IMR-90 (cell line): ENCODE data around the gene IGF2. TPM values are rescaled to one million over a fixed set of nuclear protein-coding genes. Genes with fewer than 3 reads are reported as not detected.

Source experiments
- ATAC-seq: fragments of 200-7000 bp; cut with Tn5 transposase; 2 replicates; pipeline ENCODE4 v1.9.1; 2020; ENCODE audit warnings: low read depth, mild to moderate bottlenecking, moderate library complexity
- BruUV-seq: library from RNA; stranded (reverse); fragments of 400-500 nt; replicated peaks from 2 replicates; lab custom pipeline; 2021; lab: Mats Ljungman, UMichigan
- CTCF ChIA-PET: fragments of 300-600 bp; formaldehyde crosslinking; extraction: SDS; loops from one replicate; lab custom pipeline; 2021; ENCODE audit warnings: antibody characterized with exemption; lab: Yijun Ruan, JAX
- POLR2A ChIA-PET: fragments of 300-600 bp; sonication (Branson Sonifier 250); formaldehyde crosslinking; loops from one replicate; lab custom pipeline; 2022; ENCODE audit warnings: antibody characterized with exemption; ENCODE audit not compliant: unreplicated experiment; lab: Charles Lee
- DNase-seq: peaks from one replicate; pipeline ENCODE4 v3.0.0; 2013
- H2AFZ ChIP-seq: replicated peaks from 2 replicates; pipeline ENCODE3; 2013; ENCODE audit warnings: low read length, mild to moderate bottlenecking; ENCODE audit not compliant: poor library complexity
- H2AK5ac ChIP-seq: 2 replicates; pipeline ENCODE4 v1.6.1; 2013; ENCODE audit warnings: low read depth, low read length, inconsistent platforms
- H2AK9ac ChIP-seq: replicated peaks from 2 replicates; pipeline ENCODE3; 2013; ENCODE audit warnings: mild to moderate bottlenecking, low read depth, low read length, moderate library complexity; ENCODE audit not compliant: poor library complexity
- H2BK120ac ChIP-seq: 2 replicates; pipeline ENCODE4 v1.6.1; 2013; ENCODE audit warnings: low read depth, low read length, inconsistent platforms
- H2BK15ac ChIP-seq: 3 replicates; pipeline ENCODE4 v1.6.1; 2013; ENCODE audit warnings: low read depth, low read length, inconsistent platforms
- H2BK20ac ChIP-seq: 2 replicates; pipeline ENCODE4 v1.6.1; 2013; ENCODE audit warnings: low read depth, mild to moderate bottlenecking, inconsistent platforms, low read length, moderate library complexity
- H2BK5ac ChIP-seq: 2 replicates; pipeline ENCODE4 v1.6.1; 2013; ENCODE audit warnings: mild to moderate bottlenecking, low read depth, low read length, inconsistent platforms; ENCODE audit not compliant: poor library complexity, severe bottlenecking
- H3K14ac ChIP-seq: replicated peaks from 2 replicates; pipeline ENCODE4 v1.6.1; 2013; ENCODE audit warnings: low read depth, low read length, inconsistent platforms
- H3K18ac ChIP-seq: 2 replicates; pipeline ENCODE4 v1.6.1; 2013; ENCODE audit warnings: low read depth, low read length, control low read depth
- H3K23ac ChIP-seq: 2 replicates; pipeline ENCODE4 v1.6.1; 2013; ENCODE audit warnings: low read depth, low read length, inconsistent platforms
- H3K27ac ChIP-seq: 2 replicates; pipeline ENCODE4 v1.5.1; 2013; ENCODE audit warnings: mild to moderate bottlenecking, control low read depth, low read length; ENCODE audit not compliant: insufficient read depth
- H3K27me3 ChIP-seq: 2 replicates; pipeline ENCODE4 v1.6.1; 2013; ENCODE audit warnings: low read length; ENCODE audit not compliant: control insufficient read depth, insufficient read depth
- H3K36me3 ChIP-seq: 2 replicates; pipeline ENCODE4 v1.6.1; 2013; ENCODE audit warnings: low read length, mixed read lengths; ENCODE audit not compliant: control insufficient read depth, insufficient read depth
- H3K4ac ChIP-seq: 2 replicates; pipeline ENCODE4 v1.6.1; 2013; ENCODE audit warnings: low read depth, low read length, inconsistent platforms
- H3K4me1 ChIP-seq: 2 replicates; pipeline ENCODE4 v1.6.1; 2013; ENCODE audit warnings: low read length, mixed read lengths; ENCODE audit not compliant: control insufficient read depth, insufficient read depth
- H3K4me2 ChIP-seq: 2 replicates; pipeline ENCODE4 v1.6.1; 2013; ENCODE audit warnings: low read depth, mild to moderate bottlenecking, control low read depth, low read length, moderate library complexity
- H3K4me3 ChIP-seq: 2 replicates; pipeline ENCODE4 v1.5.1; 2013; ENCODE audit warnings: low read depth, mild to moderate bottlenecking, control low read depth, low read length, moderate library complexity; ENCODE audit not compliant: insufficient read depth
- H3K56ac ChIP-seq: 2 replicates; pipeline ENCODE4 v1.6.1; 2013; ENCODE audit warnings: low read length, inconsistent platforms; ENCODE audit not compliant: insufficient read depth; ENCODE audit errors: extremely low read depth
- H3K79me1 ChIP-seq, 2 experiments: 2 replicates each; pipeline ENCODE4 v1.6.1; 2013; ENCODE audit warnings: low read length in 2 of 2, inconsistent platforms in 1 of 2, low read depth in 1 of 2
- H3K9ac ChIP-seq: 2 replicates; pipeline ENCODE4 v1.6.1; 2013; ENCODE audit warnings: low read depth, low read length, control low read depth
- H3K9me1 ChIP-seq: 2 replicates; pipeline ENCODE4 v1.6.1; 2013; ENCODE audit warnings: low read length, inconsistent platforms; ENCODE audit not compliant: insufficient read depth
- H3K9me3 ChIP-seq: 2 replicates; pipeline ENCODE4 v1.6.1; 2013; ENCODE audit warnings: low read length; ENCODE audit not compliant: control insufficient read depth, insufficient read depth
- H4K20me1 ChIP-seq: 2 replicates; pipeline ENCODE4 v1.6.1; 2013; ENCODE audit warnings: low read length, inconsistent platforms; ENCODE audit not compliant: insufficient read depth
- H4K5ac ChIP-seq: 2 replicates; pipeline ENCODE4 v1.6.1; 2013; ENCODE audit warnings: mild to moderate bottlenecking, low read depth, low read length, control low read depth
- H4K8ac ChIP-seq, 2 experiments: 2 replicates each; pipeline ENCODE4 v1.6.1; 2013; ENCODE audit warnings: low read depth in 2 of 2, low read length in 2 of 2, control low read depth in 1 of 2, inconsistent platforms in 1 of 2
- H4K91ac ChIP-seq: 2 replicates; pipeline ENCODE4 v1.6.1; 2013; ENCODE audit warnings: low read depth, low read length, inconsistent platforms; ENCODE audit not compliant: insufficient read depth
- CTCF ChIP-seq: conservative IDR thresholded peaks from 2 replicates; pipeline ENCODE4 v1.5.1; 2012; ENCODE audit warnings: mild to moderate bottlenecking, low read depth, low read length, improper control_type of control experiment
- RCOR1 ChIP-seq: IDR thresholded peaks from 2 replicates; pipeline ENCODE4 v1.6.1; 2012; ENCODE audit warnings: mild to moderate bottlenecking, low read length, improper control_type of control experiment; ENCODE audit not compliant: insufficient replicate concordance
- WGBS, 2 experiments: methylation state at CpG; one replicate each; pipeline versions ENCODE4 v1.1.5 to v1.1.7; 2013; ENCODE audit warnings: missing lambda C conversion rate in 2 of 2; ENCODE audit not compliant: insufficient read length in 1 of 2; ENCODE audit errors: extremely low coverage in 2 of 2; 5-methylcytosine and 5-hydroxymethylcytosine counted together
- dilution Hi-C: fragments of 300-500 bp; cut with HindIII; formaldehyde crosslinking; loops from one replicate; pipeline ENCODE4 v1.14.3; 2018; ENCODE audit warnings: low sequenced_read_pairs; ENCODE audit not compliant: unreplicated experiment
- in situ Hi-C: fragments of 300-500 bp; cut with MboI; formaldehyde crosslinking; loops from 3 replicates; pipeline ENCODE4 v1.14.3; 2019; ENCODE audit warnings: low sequenced_read_pairs, inconsistent platforms, mixed read lengths
- intact Hi-C: fragments of 100-400 bp; cut with micrococcal nuclease; formaldehyde crosslinking; loops from 2 replicates; pipeline ENCODE4 v1.10.0; 2022
- polyA plus RNA-seq, 3 experiments: library from polyadenylated mRNA; depleted of rRNA; stranded (reverse); fragments of >200 nt; gene quantifications; 2 replicates each; pipeline ENCODE4 v1.2.3, GENCODE V29; 2012; ENCODE audit warnings: low replicate concordance in 1 of 3
- total RNA-seq: library from RNA; depleted of rRNA; stranded (reverse); fragments of >200 nt; gene quantifications from 2 replicates; pipeline ENCODE4 v1.2.3, GENCODE V29; 2012

Gene IGF2
- total and polyA plus RNA-seq, 2 of the 4 experiments (the other 2 are of a cell fraction): 2.3 to 21.8 TPM

- no peaks in the 10 kb centered on the region for H3K79me1 ChIP-seq
- WGBS, 2 experiments: 84% methylated on average over 15 of the region's 19 CpGs; no CpG with 5 or more reads in 1 of the 2 experiments
- in situ Hi-C loops (loop anchor here (25.0 kb wide), 1 partner anchor 699 kb away; the partner anchor contains the start of gene CDKN1C), intact Hi-C loops (no loop called here), dilution Hi-C loops (no loop called here)
- H3K18ac ChIP-seq: no peak overlapping the region
- no peak overlapping the region for H4K5ac ChIP-seq
- H3K27me3 ChIP-seq: peaks cover 41% of the 10 kb centered on the region
- no peak overlapping the region for H3K4me2 ChIP-seq
- no peak overlapping the region for H2BK15ac ChIP-seq
- no peak overlapping the region for H2AFZ ChIP-seq
- CTCF ChIA-PET: no interaction called here
- no peak overlapping the region for H3K9ac ChIP-seq
- no peak overlapping the region for H2BK20ac ChIP-seq
- no peak overlapping the region for H2BK5ac ChIP-seq
- DNase-seq (no peak), ATAC-seq (no peak)
- H4K8ac ChIP-seq: no peak overlapping the region
- H2AK9ac ChIP-seq: no peak overlapping the region
- no peak overlapping the region for H2BK120ac ChIP-seq
- H3K14ac ChIP-seq: no peak overlapping the region
- TF ChIP-seq CTCF (no peak), RCOR1 (no peak)
- H3K4me3 ChIP-seq: no peak overlapping the region
- H4K20me1 ChIP-seq: 0 out of 2 replicates have a peak, but pooled peaks cover 8% of the 10 kb centered on the region
- H3K23ac ChIP-seq: no peak overlapping the region
- no peaks in the 10 kb centered on the region for H3K36me3 ChIP-seq
- no peaks in the 10 kb centered on the region for H3K4me1 ChIP-seq
- peaks cover 7% of the 10 kb centered on the region for H3K9me1 ChIP-seq
- no peaks in the 10 kb centered on the region for H3K9me3 ChIP-seq
- POLR2A ChIA-PET: no interaction called here
- H3K4ac ChIP-seq: no peak overlapping the region
- H2AK5ac ChIP-seq: no peak overlapping the region
- no peak overlapping the region for H3K27ac ChIP-seq
- BruUV-seq: no TSS peak
- no peak overlapping the region for H4K91ac ChIP-seq
- no peak overlapping the region for H3K56ac ChIP-seq
These were observed 49.6 kb upstream of the IGF2 start for GRCh38 chr11:2188745-2189144.
